PC-3 (cell line): ENCODE data around the gene LMAN2L. TPM values are rescaled to one million over a fixed set of nuclear protein-coding genes. Genes with fewer than 3 reads are reported as not detected.
A peak's percentile ranks its signal among the peaks of the same experiment; 100 is the strongest.

Experiments used
- ATAC-seq: fragments of 200-7000 bp; cut with Tn5 transposase; 2 replicates; pipeline ENCODE4 v1.9.1; 2020; ENCODE audit warnings: mild to moderate bottlenecking, moderate library complexity
- BruUV-seq: library from RNA; stranded (reverse); fragments of 400-500 nt; replicated peaks from 2 replicates; lab custom pipeline; 2021; lab: Mats Ljungman, UMichigan
- CTCF ChIA-PET: fragments of 300-600 bp; sonication (Branson Sonifier 250); formaldehyde crosslinking; loops from one replicate; lab custom pipeline; 2022; ENCODE audit warnings: antibody characterized with exemption; lab: Charles Lee
- POLR2A ChIA-PET: fragments of 300-600 bp; sonication (Branson Sonifier 250); formaldehyde crosslinking; loops from one replicate; lab custom pipeline; 2022; ENCODE audit warnings: antibody characterized with exemption; ENCODE audit not compliant: unreplicated experiment; lab: Charles Lee
- DNase-seq: peaks from one replicate; pipeline ENCODE4 v3.0.0-alpha.2; 2015
- H2AFZ ChIP-seq: fragments of 300-600 bp; sonication (generic); 2 replicates; pipeline ENCODE4 v1.6.0; 2016; ENCODE audit warnings: antibody characterized with exemption, low read length
- H3F3A ChIP-seq: fragments of 300-600 bp; sonication (generic); one replicate; pipeline ENCODE4 v1.6.0; 2017; ENCODE audit warnings: antibody characterized with exemption, low read length, control low read depth, mild to moderate bottlenecking; ENCODE audit not compliant: unreplicated experiment
- H3K27ac ChIP-seq: fragments of 300-600 bp; sonication (generic); 2 replicates; pipeline ENCODE4 v1.5.1; 2016; ENCODE audit warnings: mild to moderate bottlenecking, low read length
- H3K27me3 ChIP-seq: fragments of 300-600 bp; sonication (generic); 2 replicates; pipeline ENCODE4 v1.6.1; 2016; ENCODE audit warnings: low read length, mixed read lengths
- H3K36me3 ChIP-seq: fragments of 300-600 bp; sonication (generic); 2 replicates; pipeline ENCODE4 v1.6.1; 2016; ENCODE audit warnings: low read depth, mixed run types, low read length, mixed read lengths
- H3K4me1 ChIP-seq: fragments of 300-600 bp; sonication (generic); 2 replicates; pipeline ENCODE4 v1.5.1; 2016; ENCODE audit warnings: low read length; ENCODE audit not compliant: insufficient read depth
- H3K4me2 ChIP-seq: fragments of 300-600 bp; sonication (generic); 2 replicates; pipeline ENCODE4 v1.6.0; 2016; ENCODE audit warnings: low read length
- H3K4me3 ChIP-seq: fragments of 300-600 bp; sonication (generic); 2 replicates; pipeline ENCODE4 v1.5.1; 2016; ENCODE audit warnings: mild to moderate bottlenecking, low read length, mixed read lengths
- H3K79me2 ChIP-seq: fragments of 300-600 bp; sonication (generic); 2 replicates; pipeline ENCODE4 v1.6.1; 2017; ENCODE audit warnings: low read length, mixed read lengths
- H3K9ac ChIP-seq: fragments of 300-600 bp; sonication (generic); 2 replicates; pipeline ENCODE4 v1.6.0; 2016; ENCODE audit warnings: mild to moderate bottlenecking, low read length
- H3K9me2 ChIP-seq: fragments of 300-600 bp; sonication (generic); replicated peaks from 2 replicates; pipeline ENCODE4 v1.6.1; 2016; ENCODE audit warnings: mixed run types, low read length, mixed read lengths
- H3K9me3 ChIP-seq: fragments of 300-600 bp; sonication (generic); 2 replicates; pipeline ENCODE4 v1.6.1; 2016; ENCODE audit warnings: low read length, mixed read lengths
- H4K20me1 ChIP-seq: fragments of 300-600 bp; sonication (generic); 2 replicates; pipeline ENCODE4 v1.6.1; 2016; ENCODE audit warnings: low read length, mixed read lengths
- EZH2 ChIP-seq: fragments of 300-600 bp; sonication (generic); IDR thresholded peaks from one replicate; pipeline ENCODE4 v1.6.1; 2017; ENCODE audit warnings: antibody characterized with exemption, mild to moderate bottlenecking, low read length; ENCODE audit not compliant: unreplicated experiment
- EZH2phosphoT487 ChIP-seq: fragments of 300-600 bp; sonication (generic); IDR thresholded peaks from 2 replicates; pipeline ENCODE4 v1.6.1; 2018; ENCODE audit warnings: mild to moderate bottlenecking, antibody characterized with exemption, low read length, borderline replicate concordance
- intact Hi-C: fragments of 100-400 bp; cut with micrococcal nuclease; formaldehyde crosslinking; loops from 2 replicates; pipeline ENCODE4 v1.9.0; 2023
- total RNA-seq: library from RNA; depleted of rRNA; stranded (reverse); fragments of >200 nt; gene quantifications from 2 replicates; pipeline ENCODE4 v1.2.3, GENCODE V29; 2014
- TF ChIP-seq, protein P1 (sequence below): fragments of 300-600 bp; sonication (generic); conservative IDR thresholded peaks from 2 replicates; pipeline ENCODE4 v1.5.1; 2017; ENCODE audit warnings: antibody characterized with exemption, low read depth, mild to moderate bottlenecking, low read length

LMAN2L gene
- total RNA-seq, 1 experiment from 2014 or later = 27.8 TPM

DNA sequence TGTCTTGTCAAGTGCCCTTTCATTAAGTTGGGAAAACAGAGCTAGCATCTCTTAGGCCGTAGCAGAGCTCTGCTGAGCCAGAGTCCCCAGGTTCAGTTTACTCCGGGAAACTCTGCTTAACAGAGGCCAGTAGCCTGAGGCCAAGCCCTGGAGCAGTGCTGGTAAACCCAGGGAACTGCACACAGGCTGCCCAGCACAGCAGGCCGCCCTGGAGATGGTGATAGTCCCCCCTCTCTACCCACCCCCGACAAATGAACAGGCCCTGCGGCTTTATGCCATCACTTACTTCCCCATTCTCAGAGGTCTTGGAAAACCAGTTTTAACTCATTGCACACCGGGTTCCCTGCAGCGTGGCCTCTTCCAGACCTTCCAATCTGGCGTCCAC lies 24.4 kb upstream of the LMAN2L start:
- Histone ChIP-seq H3K27me3 (no peaks in the 10 kb centered on the region), H2AFZ (peak overlapping the region; percentile 51; the same call in 1 of the 2 replicates), H3K9me2 (no peaks in the 10 kb centered on the region), H3K79me2 (peaks cover 70% of the 10 kb centered on the region), H3K9me3 (no peaks in the 10 kb centered on the region), H4K20me1 (peaks cover 10% of the 10 kb centered on the region; the same call in 1 of the 2 replicates), H3F3A (no peaks in the 10 kb centered on the region), H3K4me3 (peak overlapping the region; percentile 93), H3K27ac (peak overlapping the region; percentile 72), H3K4me1 (peaks cover 62% of the 10 kb centered on the region), H3K4me2 (peak overlapping the region; percentile 100), H3K36me3 (no peaks in the 10 kb centered on the region), H3K9ac (peak overlapping the region; percentile 59)
- ChIA-PET CTCF (interaction anchor here (0.6 to 0.7 kb wide), 2 partner anchors 25 to 181 kb away, joined by 3 read pairs; no protein-coding TSS in a partner anchor), POLR2A (interaction anchor here (0.6 kb wide), 1 partner anchor 189 kb away, joined by 4 read pairs; no protein-coding TSS in a partner anchor)
- no TSS peak for BruUV-seq
- TF ChIP-seq EZH2phosphoT487 (no peak), EZH2 (no peak)
- TF ChIP-seq, protein P1, sequence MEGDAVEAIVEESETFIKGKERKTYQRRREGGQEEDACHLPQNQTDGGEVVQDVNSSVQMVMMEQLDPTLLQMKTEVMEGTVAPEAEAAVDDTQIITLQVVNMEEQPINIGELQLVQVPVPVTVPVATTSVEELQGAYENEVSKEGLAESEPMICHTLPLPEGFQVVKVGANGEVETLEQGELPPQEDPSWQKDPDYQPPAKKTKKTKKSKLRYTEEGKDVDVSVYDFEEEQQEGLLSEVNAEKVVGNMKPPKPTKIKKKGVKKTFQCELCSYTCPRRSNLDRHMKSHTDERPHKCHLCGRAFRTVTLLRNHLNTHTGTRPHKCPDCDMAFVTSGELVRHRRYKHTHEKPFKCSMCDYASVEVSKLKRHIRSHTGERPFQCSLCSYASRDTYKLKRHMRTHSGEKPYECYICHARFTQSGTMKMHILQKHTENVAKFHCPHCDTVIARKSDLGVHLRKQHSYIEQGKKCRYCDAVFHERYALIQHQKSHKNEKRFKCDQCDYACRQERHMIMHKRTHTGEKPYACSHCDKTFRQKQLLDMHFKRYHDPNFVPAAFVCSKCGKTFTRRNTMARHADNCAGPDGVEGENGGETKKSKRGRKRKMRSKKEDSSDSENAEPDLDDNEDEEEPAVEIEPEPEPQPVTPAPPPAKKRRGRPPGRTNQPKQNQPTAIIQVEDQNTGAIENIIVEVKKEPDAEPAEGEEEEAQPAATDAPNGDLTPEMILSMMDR = no peak
- ATAC-seq = peak; percentile 6
- DNase-seq = peak; percentile 39
- intact Hi-C loops = loop anchor here (5.0 kb wide), 2 partner anchors 93 to 127 kb away; partner anchors contain the start of genes ANKRD39 and KANSL3

DNA sequence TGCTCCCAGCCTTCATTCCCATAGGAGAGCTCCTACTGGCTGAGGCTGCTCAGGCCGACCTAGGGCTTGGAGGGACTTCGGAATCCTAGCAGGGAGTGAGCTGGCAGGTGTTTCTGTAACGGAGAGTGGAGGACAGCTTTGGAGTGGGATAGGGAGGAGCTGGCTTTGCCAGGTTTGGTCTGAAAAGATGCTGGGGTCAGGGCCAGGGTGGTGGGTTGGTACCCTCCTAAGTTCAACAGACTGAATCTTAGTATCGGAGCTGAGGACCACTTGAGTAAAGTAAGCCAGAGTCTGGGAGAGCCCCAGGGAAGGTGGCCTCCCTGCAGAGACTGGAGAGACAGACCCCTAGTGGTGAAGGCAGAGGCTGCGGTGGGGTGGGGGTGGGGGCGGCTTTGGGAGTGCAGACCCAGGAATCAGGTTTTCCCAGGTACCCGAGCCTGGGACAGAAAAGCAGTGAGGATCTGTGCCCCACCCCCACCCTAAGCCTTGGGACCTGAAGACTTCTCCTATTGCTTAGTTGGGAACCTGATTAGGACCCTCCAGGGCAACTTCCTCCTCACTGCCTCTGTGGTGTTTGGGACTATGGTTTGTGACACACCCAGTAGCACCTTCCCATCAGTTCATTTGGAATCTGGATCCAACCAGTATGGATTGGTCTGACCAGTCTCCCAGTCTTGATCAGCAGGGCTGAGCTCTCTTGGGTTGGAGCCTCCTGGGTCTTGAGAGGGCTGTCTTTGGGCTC lies 23.8 kb upstream of the LMAN2L start:
- TF ChIP-seq, protein P1 = peak; percentile 66
- TF ChIP-seq EZH2 (no peak), EZH2phosphoT487 (no peak)
- no peaks in the 10 kb centered on the region for H3K9me3 ChIP-seq
- ATAC-seq (peak; percentile 3; the same call in 1 of the 2 replicates), DNase-seq (peak; percentile 47)
- H3K9ac ChIP-seq = peak overlapping the region; percentile 59
- BruUV-seq = no TSS peak
- no peaks in the 10 kb centered on the region for H3K9me2 ChIP-seq
- peaks cover 69% of the 10 kb centered on the region for H3K79me2 ChIP-seq
- no peaks in the 10 kb centered on the region for H3K36me3 ChIP-seq
- no peaks in the 10 kb centered on the region for H3F3A ChIP-seq
- H3K4me3 ChIP-seq = peak overlapping the region; percentile 93
- ChIA-PET POLR2A (interaction anchor here (0.6 kb wide), 1 partner anchor 189 kb away, joined by 4 read pairs; no protein-coding TSS in a partner anchor), CTCF (interaction anchor here (0.6 to 0.8 kb wide), 3 partner anchors 24 to 180 kb away, joined by 3 read pairs; no protein-coding TSS in a partner anchor)
- peaks cover 60% of the 10 kb centered on the region for H3K4me1 ChIP-seq
- H4K20me1 ChIP-seq = peaks cover 10% of the 10 kb centered on the region; the same call in 1 of the 2 replicates
- H3K4me2 ChIP-seq = peak overlapping the region; percentile 100
- H2AFZ ChIP-seq = peak overlapping the region; percentile 51; the same call in 1 of the 2 replicates
- H3K27me3 ChIP-seq = no peaks in the 10 kb centered on the region
- peak overlapping the region; percentile 72 for H3K27ac ChIP-seq
- intact Hi-C loops = loop anchor here (5.0 kb wide), 2 partner anchors 94 to 126 kb away; partner anchors contain the start of genes ANKRD39 and KANSL3
